ENCODE data around the gene TOM1L2.

DNA sequence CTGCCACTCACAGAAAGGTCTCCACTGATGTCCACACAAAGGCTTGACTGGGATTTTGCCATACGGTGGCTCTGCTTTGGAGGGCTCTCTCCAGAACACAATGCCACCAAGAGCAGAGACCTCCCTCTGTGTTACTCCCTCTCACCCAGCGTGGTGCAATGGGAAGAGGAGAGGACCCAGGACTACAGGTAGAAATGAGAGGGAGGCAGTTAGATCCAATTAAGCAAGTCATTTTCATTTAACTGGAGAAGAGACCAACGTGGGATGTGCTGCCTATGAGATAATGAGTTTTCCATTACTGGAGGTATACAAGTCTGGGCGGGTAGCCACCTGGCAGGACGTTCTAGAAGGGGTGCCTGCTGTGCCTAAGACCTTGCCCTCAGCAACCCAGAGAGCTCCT is 34.2 kb downstream of the TOM1L2 start:
- TF ChIP-seq, protein P1, sequence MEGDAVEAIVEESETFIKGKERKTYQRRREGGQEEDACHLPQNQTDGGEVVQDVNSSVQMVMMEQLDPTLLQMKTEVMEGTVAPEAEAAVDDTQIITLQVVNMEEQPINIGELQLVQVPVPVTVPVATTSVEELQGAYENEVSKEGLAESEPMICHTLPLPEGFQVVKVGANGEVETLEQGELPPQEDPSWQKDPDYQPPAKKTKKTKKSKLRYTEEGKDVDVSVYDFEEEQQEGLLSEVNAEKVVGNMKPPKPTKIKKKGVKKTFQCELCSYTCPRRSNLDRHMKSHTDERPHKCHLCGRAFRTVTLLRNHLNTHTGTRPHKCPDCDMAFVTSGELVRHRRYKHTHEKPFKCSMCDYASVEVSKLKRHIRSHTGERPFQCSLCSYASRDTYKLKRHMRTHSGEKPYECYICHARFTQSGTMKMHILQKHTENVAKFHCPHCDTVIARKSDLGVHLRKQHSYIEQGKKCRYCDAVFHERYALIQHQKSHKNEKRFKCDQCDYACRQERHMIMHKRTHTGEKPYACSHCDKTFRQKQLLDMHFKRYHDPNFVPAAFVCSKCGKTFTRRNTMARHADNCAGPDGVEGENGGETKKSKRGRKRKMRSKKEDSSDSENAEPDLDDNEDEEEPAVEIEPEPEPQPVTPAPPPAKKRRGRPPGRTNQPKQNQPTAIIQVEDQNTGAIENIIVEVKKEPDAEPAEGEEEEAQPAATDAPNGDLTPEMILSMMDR (IDR thresholded peaks at IDR 0.05 in 4 of 5, conservative IDR thresholded peaks at IDR 0.05 in 1 of 5) = no peak
- no peak for TF ChIP-seq POLR2A (IDR thresholded peaks at IDR 0.05)
